HG03039 (cell line): ENCODE measurements around the gene ISM1.

Experiments used
- ATAC-seq: cut with Tn5 transposase; IDR thresholded peaks from one replicate; pipeline ENCODE4 v1.9.1; 2021; ENCODE audit warnings: mild to moderate bottlenecking, moderate library complexity; ENCODE audit not compliant: unreplicated experiment

The ISM1 gene

DNA sequence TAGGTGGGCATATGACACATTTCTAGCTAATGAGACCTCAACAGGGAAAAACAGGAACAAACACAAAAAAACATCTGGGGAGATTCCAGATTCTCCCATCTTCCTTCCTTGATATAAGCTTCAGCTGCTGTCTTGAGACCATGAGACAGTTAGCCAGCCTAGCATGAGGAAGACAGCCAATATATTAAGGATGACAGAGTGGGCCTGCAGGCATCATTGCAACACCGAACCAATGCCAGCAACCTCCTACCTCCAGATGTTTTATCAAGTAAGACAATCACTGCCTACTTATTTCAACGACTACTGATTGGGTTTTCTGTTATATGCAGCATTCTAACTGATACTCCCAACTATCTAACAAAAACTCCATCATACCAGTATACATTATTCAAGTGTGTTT is 119.0 kb downstream of the ISM1 start:
- no peak for ATAC-seq

DNA sequence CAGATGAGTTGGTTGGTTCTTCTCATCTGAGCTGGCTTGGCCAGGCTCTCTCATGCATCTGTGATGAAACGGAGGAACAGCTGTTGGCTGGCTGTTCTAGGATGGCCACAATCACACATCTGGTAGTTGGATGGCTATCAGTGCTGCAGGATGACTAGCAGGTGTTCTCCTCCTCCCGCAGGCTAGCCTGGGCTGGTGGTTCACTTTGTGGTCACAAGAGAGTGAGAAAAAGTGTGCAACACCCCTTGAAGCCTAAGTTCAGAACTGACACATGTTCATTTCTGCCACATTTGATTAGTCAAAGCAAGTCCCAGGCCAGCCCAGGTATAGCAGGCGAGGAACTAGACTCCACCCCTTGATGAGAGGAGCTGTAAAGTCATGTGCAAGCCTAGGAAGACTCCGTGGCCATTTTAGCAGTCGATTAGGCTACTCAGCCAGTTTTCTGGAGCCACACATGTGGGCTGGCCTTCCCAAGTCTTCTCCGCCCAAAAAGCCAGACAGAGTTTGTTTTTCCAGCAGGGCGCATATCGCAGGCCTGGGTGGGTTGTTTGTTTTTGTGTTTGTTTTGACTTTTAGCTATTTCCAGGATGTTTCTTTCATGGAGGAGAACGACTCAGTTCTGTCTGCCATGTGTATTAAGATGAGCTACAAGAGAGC is 120.8 kb downstream of the ISM1 start:
- ATAC-seq = no peak

DNA sequence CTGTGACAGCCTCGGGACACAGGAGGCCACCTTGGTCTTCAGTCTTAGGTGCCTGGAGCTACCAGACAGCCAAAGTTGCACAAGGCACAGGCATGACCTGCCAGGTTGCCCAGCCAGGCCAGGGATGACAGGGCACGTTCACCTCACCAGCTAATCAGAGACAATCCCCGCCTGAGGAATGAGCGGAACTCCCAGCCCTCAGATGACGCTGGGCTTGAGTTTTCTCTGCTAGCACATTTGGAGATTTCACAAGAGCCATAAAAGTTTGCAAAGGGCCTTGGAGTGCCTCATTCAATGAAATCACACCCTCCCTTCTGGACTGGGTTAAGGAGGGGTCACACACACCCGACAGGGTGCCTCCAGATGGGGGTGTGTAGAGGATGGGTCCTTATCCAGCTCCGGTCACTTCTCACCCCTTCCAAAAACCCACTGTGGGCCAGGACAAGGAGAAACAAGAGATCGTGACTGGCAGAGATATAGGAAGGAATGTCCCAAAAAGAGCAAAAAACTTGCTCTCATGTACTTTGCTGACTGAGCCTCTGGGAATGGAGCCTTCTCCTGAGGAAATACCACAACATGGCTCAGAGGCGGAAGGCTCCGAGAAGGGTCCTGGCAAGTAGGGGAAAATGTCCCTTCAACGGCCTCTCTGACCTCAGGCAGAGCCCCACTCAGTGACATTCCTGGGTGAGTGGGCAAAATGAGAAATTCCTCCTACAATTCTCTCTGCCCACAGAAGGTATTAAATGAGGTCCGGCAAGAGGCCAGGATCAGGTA is 121.6 kb downstream of the ISM1 start:
- no peak for ATAC-seq

DNA sequence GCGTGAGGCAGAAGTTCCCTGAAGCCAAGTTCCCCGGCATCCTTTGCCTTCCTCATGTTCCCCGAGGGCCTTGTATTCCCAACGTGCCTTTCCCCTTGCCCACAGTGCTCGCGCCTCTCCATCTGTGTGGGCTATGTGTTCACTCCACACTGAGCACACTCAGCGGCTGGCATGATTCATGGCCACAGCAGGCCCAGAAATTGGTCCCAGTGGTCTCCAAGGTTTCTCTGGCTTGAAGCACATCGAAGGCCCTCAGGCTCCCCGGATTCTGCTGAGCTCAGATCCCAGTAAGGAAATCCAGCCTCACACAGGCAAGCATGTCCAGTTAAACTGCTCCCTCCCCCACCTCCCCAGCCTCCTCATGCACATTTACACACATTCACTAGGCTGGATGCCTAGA is 123.6 kb downstream of the ISM1 start:
- no peak for ATAC-seq

DNA sequence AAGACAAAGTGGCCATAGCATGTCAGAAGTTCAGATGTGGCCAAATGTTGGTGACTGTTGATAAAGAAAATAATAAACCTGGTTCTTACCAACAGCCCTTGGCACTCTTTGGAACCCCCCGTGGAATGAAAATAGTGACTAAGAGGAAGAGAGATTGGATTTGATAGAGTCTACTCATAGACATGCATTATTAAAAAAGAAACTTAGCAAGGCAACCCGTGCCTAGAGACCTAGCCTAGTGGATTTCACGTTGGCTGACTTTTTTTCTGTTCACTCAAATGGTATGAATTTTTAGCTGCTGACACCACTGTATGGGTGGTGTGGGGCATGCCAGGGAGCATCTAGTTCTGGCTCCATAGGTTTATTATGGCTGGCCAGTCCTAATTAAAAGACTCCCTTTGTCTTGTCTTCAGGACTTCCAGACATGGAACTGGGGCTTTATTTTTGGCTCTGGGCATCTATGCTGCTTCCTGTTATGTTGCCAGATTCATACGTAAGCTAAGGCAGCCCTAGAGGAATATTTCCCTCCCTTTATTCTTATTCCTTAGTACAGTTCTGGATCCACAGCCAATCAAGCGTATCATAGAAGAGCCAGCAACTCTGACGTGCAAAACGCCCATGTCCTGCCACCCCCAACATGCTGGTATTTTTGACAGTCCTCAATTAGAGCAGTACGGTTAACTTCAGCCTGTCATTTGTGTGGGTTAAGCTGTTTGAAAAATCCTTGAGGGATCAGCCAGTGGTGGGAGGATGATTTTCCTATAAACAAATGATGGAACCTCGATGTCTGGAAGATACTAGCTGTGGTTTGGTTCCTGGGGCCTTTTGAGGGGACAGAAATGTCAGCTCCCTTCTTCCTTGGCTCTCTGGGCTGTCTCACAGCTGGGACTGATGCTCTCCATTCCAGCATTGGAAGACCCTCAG is 127.5 kb downstream of the ISM1 start:
- ATAC-seq = no peak

- no peak for ATAC-seq
Observed at GRCh38 chr20:13349235-13349604, 128.1 kb downstream of the ISM1 start.
